HepG2 (cell line): ENCODE results near the gene SP6. TPM values are rescaled to one million over a fixed set of nuclear protein-coding genes. Genes with fewer than 3 reads are reported as not detected.

Experiments
- ATAC-seq: fragments of 200-7000 bp; cut with Tn5 transposase; 3 replicates; pipeline ENCODE4 v1.9.1; 2020; ENCODE audit warnings: mild to moderate bottlenecking, moderate library complexity
- BruUV-seq: library from RNA; stranded (reverse); fragments of 400-500 nt; replicated peaks from 2 replicates; lab custom pipeline; 2021; lab: Mats Ljungman, UMichigan
- CTCF ChIA-PET: fragments of 300-600 bp; formaldehyde crosslinking; extraction: SDS; loops from one replicate; lab custom pipeline; 2021; ENCODE audit warnings: low total read pairs, inconsistent platforms, low intra/inter-chr PET ratio; lab: Yijun Ruan, JAX
- POLR2A ChIA-PET: fragments of 350-600 bp; sonication (Branson Sonifier 250); formaldehyde crosslinking; loops from one replicate; lab custom pipeline; 2020; ENCODE audit warnings: antibody characterized with exemption, inconsistent platforms; lab: Yijun Ruan, JAX
- DNase-seq: peaks from one replicate; pipeline ENCODE4 v3.0.0-alpha.2; 2015; ENCODE audit warnings: low spot score
- FAIRE-seq: peaks from 3 replicates; lab custom pipeline; 2011; peaks lifted over from hg19 to GRCh38; lab: Jason Lieb, UNC
- H2AFZ ChIP-seq: one replicate; pipeline ENCODE4 v1.6.1; 2011; ENCODE audit warnings: low read length, inconsistent platforms
- H3K27ac ChIP-seq: fragments of 300-600 bp; 3 replicates; pipeline ENCODE4 v1.8.0; 2011; ENCODE audit warnings: mixed run types, mild to moderate bottlenecking, mixed read lengths, low read length, inconsistent platforms; ENCODE audit not compliant: insufficient read depth; ENCODE audit errors: extremely low read length
- H3K27me3 ChIP-seq, 2 experiments: fragments of 200-600 bp in 1 of 2; 2 replicates in 1 of 2; 3 replicates in 1 of 2; pipeline versions ENCODE4 v1.6.0 to v1.8.0; 2011; ENCODE audit warnings: low read length in 2 of 2, mild to moderate bottlenecking in 2 of 2, moderate library complexity in 2 of 2, inconsistent platforms in 1 of 2; ENCODE audit not compliant: insufficient read depth in 2 of 2, control insufficient read depth in 1 of 2
- H3K36me3 ChIP-seq, 2 experiments: fragments of 200-600 bp in 1 of 2; replicated peaks in 1 of 2; 2 replicates in 1 of 2; 3 replicates in 1 of 2; pipeline versions ENCODE4 v1.5.1 to v1.8.0; 2011; ENCODE audit warnings: low read length in 2 of 2, inconsistent platforms in 1 of 2; ENCODE audit not compliant: insufficient read depth in 2 of 2, control insufficient read depth in 1 of 2
- H3K4me1 ChIP-seq: 2 replicates; pipeline ENCODE4 v1.5.1; 2012; ENCODE audit warnings: low read length, inconsistent platforms; ENCODE audit not compliant: insufficient read depth
- H3K4me2 ChIP-seq: 2 replicates; pipeline ENCODE4 v1.6.0; 2011; ENCODE audit warnings: low read depth, low read length, inconsistent platforms
- H3K4me3 ChIP-seq, 3 experiments: fragments of 200-600 bp in 1 of 3; sonication (generic), shearing (Covaris generic) in 1 of 3; replicated peaks in 1 of 3; 2 replicates each; pipeline ENCODE4 v1.5.1; 2011 to 2016; ENCODE audit warnings: low read length in 3 of 3, inconsistent platforms in 2 of 3, low read depth in 2 of 3, mild to moderate bottlenecking in 2 of 3, control low read depth in 1 of 3, mixed read lengths in 1 of 3; ENCODE audit not compliant: insufficient read depth in 1 of 3
- H3K79me2 ChIP-seq: one replicate; pipeline ENCODE4 v1.6.1; 2011; ENCODE audit warnings: low read length, inconsistent platforms; ENCODE audit not compliant: insufficient read depth
- H3K9ac ChIP-seq: 2 replicates; pipeline ENCODE4 v1.6.0; 2011; ENCODE audit warnings: mild to moderate bottlenecking, low read depth, low read length, inconsistent platforms; ENCODE audit not compliant: insufficient read depth
- H3K9me3 ChIP-seq: 2 replicates; pipeline ENCODE4 v1.5.1; 2012; ENCODE audit warnings: mild to moderate bottlenecking, low read length
- H4K20me1 ChIP-seq: 2 replicates; pipeline ENCODE4 v1.6.0; 2011; ENCODE audit warnings: inconsistent platforms, mild to moderate bottlenecking, low read length, moderate library complexity; ENCODE audit not compliant: insufficient read depth
- BRD4 ChIP-seq: sonication (generic); formaldehyde crosslinking; IDR thresholded peaks from 2 replicates; pipeline ENCODE4 v1.4.0; 2020; ENCODE audit warnings: missing genetic modification reagents
- FOXP1 ChIP-seq, 2 experiments: fragments of 450-650 bp in 1 of 2; IDR thresholded peaks; 2 replicates each; pipeline ENCODE4 v1.6.1; 2017 to 2018; ENCODE audit warnings: antibody characterized with exemption in 1 of 2
- RBM39 ChIP-seq: fragments of 200-400 bp; formaldehyde crosslinking; IDR thresholded peaks from one replicate; pipeline ENCODE4 v1.6.1; 2018; ENCODE audit warnings: antibody characterized with exemption, mild to moderate bottlenecking, low read depth, low read length; ENCODE audit not compliant: poor library complexity, severe bottlenecking
- SAP130 ChIP-seq: IDR thresholded peaks from 2 replicates; pipeline ENCODE4 v1.6.1; 2016; ENCODE audit warnings: low read depth
- SOX5 ChIP-seq: IDR thresholded peaks from 2 replicates; pipeline ENCODE4 v1.6.1; 2016; ENCODE audit warnings: borderline replicate concordance
- SRSF4 ChIP-seq: fragments of 200-400 bp; formaldehyde crosslinking; IDR thresholded peaks from one replicate; pipeline ENCODE4 v1.6.1; 2018; ENCODE audit warnings: mild to moderate bottlenecking, low read depth, low read length, moderate library complexity; ENCODE audit not compliant: poor library complexity, severe bottlenecking
- ZNF501 ChIP-seq: sonication (generic); formaldehyde crosslinking; IDR thresholded peaks from 2 replicates; pipeline ENCODE4 v1.5.1; 2020; ENCODE audit warnings: mild to moderate bottlenecking, moderate library complexity, missing genetic modification reagents
- WGBS: methylation state at CpG from one replicate; pipeline ENCODE4 v1.1.6; 2017; ENCODE audit warnings: low lambda C conversion rate; 5-methylcytosine and 5-hydroxymethylcytosine counted together
- in situ Hi-C: cut with HindIII; loops from 2 replicates; pipeline ENCODE4 v1.10.0; 2017; ENCODE audit warnings: low pct_unique_long_range_greater_than_20kb; ENCODE audit not compliant: extremely low pct_ligation_motif_present
- intact Hi-C: fragments of 100-400 bp; cut with micrococcal nuclease; formaldehyde crosslinking; loops from one replicate; pipeline ENCODE4 v1.10.0; 2022; ENCODE audit not compliant: unreplicated experiment
- polyA plus RNA-seq, 8 experiments: library from polyadenylated mRNA; depleted of rRNA in 3 of 8; stranded (reverse) in 7 of 8; unstranded in 1 of 8; fragments of >200 nt; fragmentation: Illumina TruSeq in 4 of 8; extraction: Trizol in 4 of 8; gene quantifications; 2 replicates each; pipeline versions ENCODE4 v1.2.1 to v1.2.3, GENCODE V29; 2011 to 2016; ENCODE audit warnings: low read depth in 4 of 8, missing spikeins in 1 of 8, mixed read lengths in 1 of 8; ENCODE audit not compliant: insufficient read depth in 1 of 8
- total RNA-seq, 5 experiments: library from RNA; depleted of rRNA; stranded (reverse); fragments of >200 nt; fragmentation: Illumina TruSeq; extraction: Trizol; gene quantifications; 2 replicates each; pipeline ENCODE4 v1.2.3, GENCODE V29; 2016; ENCODE audit warnings: low read depth in 1 of 5
- TF ChIP-seq, protein P1 (sequence below): sonication (generic); formaldehyde crosslinking; conservative IDR thresholded peaks from 2 replicates; pipeline ENCODE4 v1.8.0; 2022; ENCODE audit warnings: mild to moderate bottlenecking, moderate library complexity, missing genetic modification reagents
- TF ChIP-seq, protein P2 (sequence below): sonication (generic); formaldehyde crosslinking; IDR thresholded peaks from 2 replicates; pipeline ENCODE4 v1.4.0; 2020; ENCODE audit warnings: missing genetic modification reagents, borderline replicate concordance
- TF ChIP-seq, protein P3 (sequence below): sonication (generic); formaldehyde crosslinking; IDR thresholded peaks from 2 replicates; pipeline ENCODE4 v1.5.1; 2020; ENCODE audit warnings: mild to moderate bottlenecking, missing genetic modification reagents, moderate library complexity
- TF ChIP-seq, protein P4 (sequence below): IDR thresholded peaks from 2 replicates; pipeline ENCODE4 v1.6.1; 2012; ENCODE audit warnings: inconsistent platforms

SP6 gene
- total and polyA plus RNA-seq, 2 of the 13 experiments (the other 11 are each of a cell fraction or from before 2014, with no cell fraction given), result 0.07 TPM

- POLR2A ChIA-PET, result interaction anchor here (1.0 kb wide), 1 partner anchor 33 kb away, joined by 3 read pairs; the partner anchor contains the start of gene SP2
- no peak overlapping the region for H3K9ac ChIP-seq
- peak overlapping the region; percentile 27; the same call in 1 of the 2 replicates for H3K4me2 ChIP-seq
- peak; percentile 43; the same call in 2 of the 3 replicates for ATAC-seq
- no peaks in the 10 kb centered on the region for H3K79me2 ChIP-seq
- 41% methylated on average over 7 of the region's 7 CpGs for WGBS
- in situ Hi-C loops (no loop called here), intact Hi-C loops (no loop called here)
- no peaks in the 10 kb centered on the region for H4K20me1 ChIP-seq
- H3K27ac ChIP-seq, result no peak overlapping the region
- no peak overlapping the region for H2AFZ ChIP-seq
- peaks cover 16% of the 10 kb centered on the region for H3K4me1 ChIP-seq
- H3K27me3 ChIP-seq, result peaks cover 2 to 21% of the 10 kb centered on the region in 2 experiments; a peak in 4 of 5 replicates
- H3K36me3 ChIP-seq, result no peaks in the 10 kb centered on the region
- FAIRE-seq, result peak; percentile 40
- BruUV-seq, result no TSS peak
- H3K4me3 ChIP-seq, result no peak overlapping the region
- no peak for DNase-seq
- no peaks in the 10 kb centered on the region for H3K9me3 ChIP-seq
- CTCF ChIA-PET, result no interaction called here
- TF ChIP-seq, protein P1, sequence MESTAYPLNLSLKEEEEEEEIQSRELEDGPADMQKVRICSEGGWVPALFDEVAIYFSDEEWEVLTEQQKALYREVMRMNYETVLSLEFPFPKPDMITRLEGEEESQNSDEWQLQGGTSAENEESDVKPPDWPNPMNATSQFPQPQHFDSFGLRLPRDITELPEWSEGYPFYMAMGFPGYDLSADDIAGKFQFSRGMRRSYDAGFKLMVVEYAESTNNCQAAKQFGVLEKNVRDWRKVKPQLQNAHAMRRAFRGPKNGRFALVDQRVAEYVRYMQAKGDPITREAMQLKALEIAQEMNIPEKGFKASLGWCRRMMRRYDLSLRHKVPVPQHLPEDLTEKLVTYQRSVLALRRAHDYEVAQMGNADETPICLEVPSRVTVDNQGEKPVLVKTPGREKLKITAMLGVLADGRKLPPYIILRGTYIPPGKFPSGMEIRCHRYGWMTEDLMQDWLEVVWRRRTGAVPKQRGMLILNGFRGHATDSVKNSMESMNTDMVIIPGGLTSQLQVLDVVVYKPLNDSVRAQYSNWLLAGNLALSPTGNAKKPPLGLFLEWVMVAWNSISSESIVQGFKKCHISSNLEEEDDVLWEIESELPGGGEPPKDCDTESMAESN (CRISPR knock-in tag), result 0 out of 2 replicates have a peak, but pooled peaks have one; percentile 27
- TF ChIP-seq BRD4 (no peak), SAP130 (CRISPR knock-in tag) (no peak), SRSF4 (no peak), FOXP1 (IDR thresholded peaks at IDR 0.05) (no peak), FOXP1 (CRISPR knock-in tag; IDR thresholded peaks at IDR 0.05) (0 out of 2 replicates have a peak, but pooled peaks have one; percentile 12), RBM39 (no peak), SOX5 (CRISPR knock-in tag) (no peak), ZNF501 (CRISPR knock-in tag) (no peak)
- TF ChIP-seq, protein P2, sequence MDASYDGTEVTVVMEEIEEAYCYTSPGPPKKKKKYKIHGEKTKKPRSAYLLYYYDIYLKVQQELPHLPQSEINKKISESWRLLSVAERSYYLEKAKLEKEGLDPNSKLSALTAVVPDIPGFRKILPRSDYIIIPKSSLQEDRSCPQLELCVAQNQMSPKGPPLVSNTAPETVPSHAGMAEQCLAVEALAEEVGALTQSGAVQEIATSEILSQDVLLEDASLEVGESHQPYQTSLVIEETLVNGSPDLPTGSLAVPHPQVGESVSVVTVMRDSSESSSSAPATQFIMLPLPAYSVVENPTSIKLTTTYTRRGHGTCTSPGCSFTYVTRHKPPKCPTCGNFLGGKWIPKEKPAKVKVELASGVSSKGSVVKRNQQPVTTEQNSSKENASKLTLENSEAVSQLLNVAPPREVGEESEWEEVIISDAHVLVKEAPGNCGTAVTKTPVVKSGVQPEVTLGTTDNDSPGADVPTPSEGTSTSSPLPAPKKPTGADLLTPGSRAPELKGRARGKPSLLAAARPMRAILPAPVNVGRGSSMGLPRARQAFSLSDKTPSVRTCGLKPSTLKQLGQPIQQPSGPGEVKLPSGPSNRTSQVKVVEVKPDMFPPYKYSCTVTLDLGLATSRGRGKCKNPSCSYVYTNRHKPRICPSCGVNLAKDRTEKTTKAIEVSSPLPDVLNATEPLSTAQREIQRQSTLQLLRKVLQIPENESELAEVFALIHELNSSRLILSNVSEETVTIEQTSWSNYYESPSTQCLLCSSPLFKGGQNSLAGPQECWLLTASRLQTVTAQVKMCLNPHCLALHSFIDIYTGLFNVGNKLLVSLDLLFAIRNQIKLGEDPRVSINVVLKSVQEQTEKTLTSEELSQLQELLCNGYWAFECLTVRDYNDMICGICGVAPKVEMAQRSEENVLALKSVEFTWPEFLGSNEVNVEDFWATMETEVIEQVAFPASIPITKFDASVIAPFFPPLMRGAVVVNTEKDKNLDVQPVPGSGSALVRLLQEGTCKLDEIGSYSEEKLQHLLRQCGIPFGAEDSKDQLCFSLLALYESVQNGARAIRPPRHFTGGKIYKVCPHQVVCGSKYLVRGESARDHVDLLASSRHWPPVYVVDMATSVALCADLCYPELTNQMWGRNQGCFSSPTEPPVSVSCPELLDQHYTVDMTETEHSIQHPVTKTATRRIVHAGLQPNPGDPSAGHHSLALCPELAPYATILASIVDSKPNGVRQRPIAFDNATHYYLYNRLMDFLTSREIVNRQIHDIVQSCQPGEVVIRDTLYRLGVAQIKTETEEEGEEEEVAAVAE (CRISPR knock-in tag), result no peak
- TF ChIP-seq, protein P3, sequence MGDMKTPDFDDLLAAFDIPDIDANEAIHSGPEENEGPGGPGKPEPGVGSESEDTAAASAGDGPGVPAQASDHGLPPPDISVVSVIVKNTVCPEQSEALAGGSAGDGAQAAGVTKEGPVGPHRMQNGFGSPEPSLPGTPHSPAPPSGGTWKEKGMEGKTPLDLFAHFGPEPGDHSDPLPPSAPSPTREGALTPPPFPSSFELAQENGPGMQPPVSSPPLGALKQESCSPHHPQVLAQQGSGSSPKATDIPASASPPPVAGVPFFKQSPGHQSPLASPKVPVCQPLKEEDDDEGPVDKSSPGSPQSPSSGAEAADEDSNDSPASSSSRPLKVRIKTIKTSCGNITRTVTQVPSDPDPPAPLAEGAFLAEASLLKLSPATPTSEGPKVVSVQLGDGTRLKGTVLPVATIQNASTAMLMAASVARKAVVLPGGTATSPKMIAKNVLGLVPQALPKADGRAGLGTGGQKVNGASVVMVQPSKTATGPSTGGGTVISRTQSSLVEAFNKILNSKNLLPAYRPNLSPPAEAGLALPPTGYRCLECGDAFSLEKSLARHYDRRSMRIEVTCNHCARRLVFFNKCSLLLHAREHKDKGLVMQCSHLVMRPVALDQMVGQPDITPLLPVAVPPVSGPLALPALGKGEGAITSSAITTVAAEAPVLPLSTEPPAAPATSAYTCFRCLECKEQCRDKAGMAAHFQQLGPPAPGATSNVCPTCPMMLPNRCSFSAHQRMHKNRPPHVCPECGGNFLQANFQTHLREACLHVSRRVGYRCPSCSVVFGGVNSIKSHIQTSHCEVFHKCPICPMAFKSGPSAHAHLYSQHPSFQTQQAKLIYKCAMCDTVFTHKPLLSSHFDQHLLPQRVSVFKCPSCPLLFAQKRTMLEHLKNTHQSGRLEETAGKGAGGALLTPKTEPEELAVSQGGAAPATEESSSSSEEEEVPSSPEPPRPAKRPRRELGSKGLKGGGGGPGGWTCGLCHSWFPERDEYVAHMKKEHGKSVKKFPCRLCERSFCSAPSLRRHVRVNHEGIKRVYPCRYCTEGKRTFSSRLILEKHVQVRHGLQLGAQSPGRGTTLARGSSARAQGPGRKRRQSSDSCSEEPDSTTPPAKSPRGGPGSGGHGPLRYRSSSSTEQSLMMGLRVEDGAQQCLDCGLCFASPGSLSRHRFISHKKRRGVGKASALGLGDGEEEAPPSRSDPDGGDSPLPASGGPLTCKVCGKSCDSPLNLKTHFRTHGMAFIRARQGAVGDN (CRISPR knock-in tag), result 0 out of 2 replicates have a peak, but pooled peaks have one; percentile 12
- TF ChIP-seq, protein P4, sequence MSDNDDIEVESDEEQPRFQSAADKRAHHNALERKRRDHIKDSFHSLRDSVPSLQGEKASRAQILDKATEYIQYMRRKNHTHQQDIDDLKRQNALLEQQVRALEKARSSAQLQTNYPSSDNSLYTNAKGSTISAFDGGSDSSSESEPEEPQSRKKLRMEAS, result no peak
Observed at GRCh38 chr17:47862621-47863440, 11.9 kb upstream of the SP6 start.
